Psoas muscle (tissue), 8 donors: ENCODE results near the gene KAT2B. TPM values are rescaled to one million over a fixed set of nuclear protein-coding genes. Genes with fewer than 3 reads are reported as not detected.

Source experiments
- ATAC-seq, 4 donors: fragments of 200-7000 bp; cut with Tn5 transposase; one replicate each; pipeline ENCODE4 v1.9.1; 2020; ENCODE audit warnings: moderate library complexity in 3 of 4, mild to moderate bottlenecking in 2 of 4
- DNase-seq, 2 donors: peaks; one replicate each; pipeline ENCODE4 v3.0.0-alpha.2; 2020
- H3K27ac ChIP-seq: fragments of 200-600 bp; one replicate; pipeline ENCODE4 v1.8.0; 2022
- H3K27me3 ChIP-seq, 3 donors: fragments of 200-600 bp in 1 of 3; one replicate each; pipeline versions ENCODE4 v1.6.1 to v1.8.0; 2013 to 2022; ENCODE audit warnings: low read length in 2 of 3, mild to moderate bottlenecking in 2 of 3, moderate library complexity in 1 of 3; ENCODE audit not compliant: insufficient read depth in 3 of 3
- H3K36me3 ChIP-seq, 2 donors: fragments of 200-600 bp in 1 of 2; one replicate each; pipeline versions ENCODE4 v1.6.1 to v1.8.0; 2013 to 2022; ENCODE audit warnings: low read depth in 1 of 2, mild to moderate bottlenecking in 1 of 2, moderate library complexity in 1 of 2; ENCODE audit not compliant: insufficient read depth in 1 of 2
- H3K4me1 ChIP-seq: fragments of 200-600 bp; one replicate; pipeline ENCODE4 v1.8.0; 2022
- H3K4me3 ChIP-seq: fragments of 200-600 bp; one replicate; pipeline ENCODE4 v1.8.0; 2022; ENCODE audit warnings: mild to moderate bottlenecking
- H3K9me3 ChIP-seq: fragments of 200-600 bp; one replicate; pipeline ENCODE4 v1.8.0; 2022
- WGBS, 3 donors: extraction: QIAGEN DNeasy Blood & Tissue Kit; methylation state at CpG; one replicate each; pipeline versions ENCODE4 v1.1.6 to v1.1.7; 2013; 5-methylcytosine and 5-hydroxymethylcytosine counted together
- intact Hi-C, 2 donors: fragments of 100-400 bp; cut with DNase I; formaldehyde crosslinking; loops; one replicate each; pipeline versions ENCODE4 v1.11.0 to v1.14.2; 2022
- polyA plus RNA-seq, 3 donors: library from polyadenylated mRNA; stranded (reverse); fragments of 200-250 nt; gene quantifications; one replicate each; pipeline ENCODE4 v1.2.3, GENCODE V29; 2013
- total RNA-seq, 4 donors: library from RNA; stranded (reverse); fragmentation: NEBNext Ultra II Directional in 2 of 4; extraction: Animal tissue kit (Norgen Biotek cat#: 25700) in 2 of 4; gene quantifications; one replicate each; pipeline versions ENCODE4 v1.2.1 to v1.2.4, GENCODE V29; 2021 to 2023
- TF ChIP-seq, protein P1 (sequence below): fragments of 200-600 bp; IDR thresholded peaks from one replicate; pipeline ENCODE4 v1.8.0; 2022; ENCODE audit warnings: antibody characterized with exemption
- donor health status: healthy with polysubstance abuse.
- donor health status: DM: no; HTN: no; CAD: no; lungs with moderate emphysema.
- donor health status: Bipolar disorder and iron deficiency.
- donor health status: healthy.
- donor health status: DM: yes; HTN: yes; CAD: no.
- donor health status: DM: no; HTN: no; CAD: no.
- donor health status: DM: no; HTN: no; CAD: no.
- donor health status: DM: yes; HTN: yes; CAD: no.

The KAT2B gene
- total and polyA plus RNA-seq, 7 donors, result 10.8 to 62.2 (median 28.3) TPM

DNA sequence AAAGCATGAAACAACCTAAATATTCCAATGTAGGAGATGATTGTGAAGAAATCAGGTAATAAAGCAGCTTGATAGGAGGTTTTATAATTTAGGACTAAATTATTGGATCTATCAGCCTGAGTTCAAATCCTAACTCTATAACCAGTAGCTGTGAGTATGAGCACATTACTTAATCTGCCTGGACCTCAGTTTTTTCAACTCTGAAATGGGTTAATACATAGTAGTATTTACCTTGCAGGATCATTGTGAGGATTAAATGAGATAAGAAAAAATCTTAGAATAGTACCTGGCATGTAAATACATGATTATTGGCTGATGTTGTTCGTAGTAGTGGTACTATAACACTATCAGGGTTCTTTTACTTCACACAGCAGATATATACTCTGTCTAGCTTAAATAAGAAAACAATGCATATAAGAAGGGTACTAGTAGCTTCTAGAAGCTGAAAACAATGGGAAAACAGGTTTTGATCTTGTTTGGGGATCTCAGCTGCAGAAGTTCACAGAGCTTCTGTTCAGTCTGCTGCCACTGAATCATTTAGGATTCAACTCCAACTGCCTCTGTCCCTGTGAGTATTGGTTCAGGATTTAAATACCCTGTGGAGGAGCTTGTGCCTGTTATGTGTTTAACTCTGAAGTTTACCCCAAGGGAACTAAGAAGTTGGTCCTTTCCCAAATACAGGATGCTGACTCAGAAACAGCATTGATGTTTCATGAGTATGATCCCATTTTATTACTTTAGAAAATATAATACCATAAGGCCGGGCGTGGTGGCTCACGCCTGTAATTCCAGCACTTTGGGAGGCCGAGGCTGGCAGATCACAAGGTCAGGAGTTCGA lies 34.2 kb downstream of the KAT2B start:
- peaks cover 33% of the 10 kb centered on the region for H3K4me1 ChIP-seq
- TF ChIP-seq, protein P1, sequence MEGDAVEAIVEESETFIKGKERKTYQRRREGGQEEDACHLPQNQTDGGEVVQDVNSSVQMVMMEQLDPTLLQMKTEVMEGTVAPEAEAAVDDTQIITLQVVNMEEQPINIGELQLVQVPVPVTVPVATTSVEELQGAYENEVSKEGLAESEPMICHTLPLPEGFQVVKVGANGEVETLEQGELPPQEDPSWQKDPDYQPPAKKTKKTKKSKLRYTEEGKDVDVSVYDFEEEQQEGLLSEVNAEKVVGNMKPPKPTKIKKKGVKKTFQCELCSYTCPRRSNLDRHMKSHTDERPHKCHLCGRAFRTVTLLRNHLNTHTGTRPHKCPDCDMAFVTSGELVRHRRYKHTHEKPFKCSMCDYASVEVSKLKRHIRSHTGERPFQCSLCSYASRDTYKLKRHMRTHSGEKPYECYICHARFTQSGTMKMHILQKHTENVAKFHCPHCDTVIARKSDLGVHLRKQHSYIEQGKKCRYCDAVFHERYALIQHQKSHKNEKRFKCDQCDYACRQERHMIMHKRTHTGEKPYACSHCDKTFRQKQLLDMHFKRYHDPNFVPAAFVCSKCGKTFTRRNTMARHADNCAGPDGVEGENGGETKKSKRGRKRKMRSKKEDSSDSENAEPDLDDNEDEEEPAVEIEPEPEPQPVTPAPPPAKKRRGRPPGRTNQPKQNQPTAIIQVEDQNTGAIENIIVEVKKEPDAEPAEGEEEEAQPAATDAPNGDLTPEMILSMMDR, result no peak
- H3K27ac ChIP-seq, result peak overlapping the region; percentile 85
- H3K9me3 ChIP-seq, result no peaks in the 10 kb centered on the region
- H3K36me3 ChIP-seq, result peaks cover 0 to 7% of the 10 kb centered on the region in 2 donors
- DNase-seq, result no peak
- 70 to 87% (median 76%) methylated on average over 6 of the region's 6 CpGs for WGBS, 3 donors
- intact Hi-C loops, result no loop called here
- H3K4me3 ChIP-seq, result no peak overlapping the region
- H3K27me3 ChIP-seq, result no peaks in the 10 kb centered on the region
- ATAC-seq, result no peak

DNA sequence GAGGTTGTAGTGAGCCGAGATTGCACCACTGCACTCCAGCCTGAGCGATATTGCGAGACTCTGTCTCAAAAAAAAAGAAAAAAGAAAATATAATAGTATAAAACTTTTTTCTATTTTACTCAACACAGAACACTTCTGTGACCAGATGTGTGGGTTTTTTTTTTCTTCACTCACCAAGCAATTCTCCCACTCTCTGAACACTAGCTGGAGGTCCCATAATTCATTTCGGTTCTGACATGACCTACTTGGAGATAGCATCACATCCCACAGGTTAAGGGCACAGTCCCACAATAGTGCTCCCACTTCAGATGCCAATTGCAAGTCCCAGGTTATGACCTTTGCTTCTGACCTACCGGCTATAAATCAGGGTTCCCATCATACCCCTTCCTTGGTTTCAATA lies 35.0 kb downstream of the KAT2B start:
- no peak overlapping the region for H3K27ac ChIP-seq
- H3K36me3 ChIP-seq, result peaks cover 0 to 7% of the 10 kb centered on the region in 2 donors
- WGBS, 3 donors, result 73 to 88% (median 84%) methylated on average over 5 of the region's 5 CpGs
- H3K4me1 ChIP-seq, result peaks cover 40% of the 10 kb centered on the region
- ATAC-seq (no peak), DNase-seq (no peak)
- no peaks in the 10 kb centered on the region for H3K27me3 ChIP-seq
- TF ChIP-seq, protein P1, result no peak
- no peaks in the 10 kb centered on the region for H3K9me3 ChIP-seq
- intact Hi-C loops, result no loop called here
- no peak overlapping the region for H3K4me3 ChIP-seq

DNA sequence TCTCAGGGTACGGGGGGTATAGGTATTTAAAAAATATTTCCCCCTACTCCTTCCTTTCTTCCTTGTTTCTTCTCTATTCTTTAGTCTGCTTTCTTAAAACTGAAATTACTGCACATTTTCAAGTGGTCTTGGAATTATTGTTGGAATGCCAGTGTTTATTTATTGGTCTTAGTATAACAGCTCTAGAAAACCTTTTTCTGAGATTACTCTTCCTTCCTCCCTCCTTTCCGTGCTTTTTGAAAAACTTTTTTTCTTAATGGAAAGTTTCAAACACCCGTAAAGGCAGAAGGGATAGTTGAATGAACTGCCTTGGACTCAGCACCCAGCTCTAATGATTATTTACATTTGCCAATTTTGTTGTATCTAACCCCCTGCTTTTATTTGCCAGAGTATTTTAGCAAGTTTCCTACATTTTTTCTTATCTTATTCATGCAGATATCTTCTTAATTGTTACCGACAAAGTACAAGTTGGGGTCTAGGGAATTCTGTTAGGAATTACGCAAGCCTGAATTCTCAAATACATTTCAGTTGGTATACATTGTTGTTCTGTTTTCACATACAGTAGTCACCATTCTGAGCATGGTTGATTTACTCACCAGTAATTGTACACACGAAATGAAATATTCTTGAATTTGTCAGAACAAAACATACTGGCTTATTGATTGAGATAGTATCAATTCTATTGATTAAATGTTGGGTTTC lies 36.2 kb downstream of the KAT2B start:
- DNase-seq, result no peak

DNA sequence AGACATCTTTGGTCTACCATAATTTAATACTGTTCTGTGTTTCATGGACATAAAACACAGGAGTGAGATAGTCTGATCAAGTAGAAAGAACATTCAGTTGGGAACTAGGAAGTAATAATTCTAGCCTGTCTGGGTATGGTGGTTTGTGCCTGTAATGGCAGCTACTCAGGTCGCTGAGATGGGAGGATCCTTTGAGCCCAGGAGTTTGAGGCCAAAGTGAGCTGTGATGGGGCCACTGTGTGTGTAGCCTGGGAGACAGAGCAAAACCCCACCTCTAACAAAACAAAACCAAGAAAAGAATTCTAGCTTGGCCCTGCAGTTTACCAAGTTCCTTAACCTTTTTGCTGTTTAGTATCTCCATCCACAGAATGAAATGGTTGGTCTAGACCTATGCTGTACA lies 36.8 kb downstream of the KAT2B start:
- peaks cover 49% of the 10 kb centered on the region for H3K4me1 ChIP-seq
- ATAC-seq, result no peak
- intact Hi-C loops, result no loop called here
- no peak overlapping the region for H3K27ac ChIP-seq
- peaks cover 0 to 7% of the 10 kb centered on the region in 2 donors for H3K36me3 ChIP-seq
- no peak for DNase-seq
- no peaks in the 10 kb centered on the region for H3K9me3 ChIP-seq
- H3K27me3 ChIP-seq, result no peaks in the 10 kb centered on the region
- WGBS, 3 donors, result 71 to 80% (median 72%) methylated on average over 1 of the region's 1 CpG
- TF ChIP-seq, protein P1, result no peak
- H3K4me3 ChIP-seq, result no peak overlapping the region

More for the DNA sequence above, 36.2 kb downstream of the KAT2B start:
- H3K27me3 ChIP-seq, result no peaks in the 10 kb centered on the region
- no peak for ATAC-seq
- no peak overlapping the region for H3K4me3 ChIP-seq
- H3K4me1 ChIP-seq, result peaks cover 52% of the 10 kb centered on the region
- TF ChIP-seq, protein P1, result no peak
- intact Hi-C loops, result no loop called here
- no peaks in the 10 kb centered on the region for H3K9me3 ChIP-seq
- no peak overlapping the region for H3K27ac ChIP-seq
- 79 to 84% (median 80%) methylated on average over 6 of the region's 6 CpGs for WGBS, 3 donors
- peaks cover 0 to 7% of the 10 kb centered on the region in 2 donors for H3K36me3 ChIP-seq
